Adipocyte (in vitro differentiated cells): ENCODE measurements around the gene CAMTA1.

Experiments used
- DNase-seq: peaks from one replicate; pipeline ENCODE4 v3.0.0-alpha.2; 2015; ENCODE audit warnings: low read depth
- H3K27me3 ChIP-seq: replicated peaks from 2 replicates; pipeline ENCODE4 v1.7.0; 2013; ENCODE audit warnings: mild to moderate bottlenecking, low read length, moderate library complexity; ENCODE audit not compliant: control insufficient read depth, insufficient read depth
- H3K36me3 ChIP-seq: 2 replicates; pipeline ENCODE4 v1.7.0; 2013; ENCODE audit warnings: low read length, mild to moderate bottlenecking, moderate library complexity; ENCODE audit not compliant: control insufficient read depth, insufficient read depth, severe bottlenecking
- H3K4me1 ChIP-seq: 2 replicates; pipeline ENCODE4 v1.7.0; 2013; ENCODE audit warnings: mild to moderate bottlenecking, low read length, moderate library complexity; ENCODE audit not compliant: control insufficient read depth, insufficient read depth
- H3K4me3 ChIP-seq: 2 replicates; pipeline ENCODE4 v1.7.0; 2013; ENCODE audit warnings: mild to moderate bottlenecking, low read length, moderate library complexity
- H3K9ac ChIP-seq: 2 replicates; pipeline ENCODE4 v1.7.0; 2013; ENCODE audit warnings: mild to moderate bottlenecking, low read length, moderate library complexity
- H3K9me3 ChIP-seq: 2 replicates; pipeline ENCODE4 v1.7.0; 2013; ENCODE audit warnings: mild to moderate bottlenecking, low read length, moderate library complexity; ENCODE audit not compliant: control insufficient read depth

CAMTA1 gene

DNA sequence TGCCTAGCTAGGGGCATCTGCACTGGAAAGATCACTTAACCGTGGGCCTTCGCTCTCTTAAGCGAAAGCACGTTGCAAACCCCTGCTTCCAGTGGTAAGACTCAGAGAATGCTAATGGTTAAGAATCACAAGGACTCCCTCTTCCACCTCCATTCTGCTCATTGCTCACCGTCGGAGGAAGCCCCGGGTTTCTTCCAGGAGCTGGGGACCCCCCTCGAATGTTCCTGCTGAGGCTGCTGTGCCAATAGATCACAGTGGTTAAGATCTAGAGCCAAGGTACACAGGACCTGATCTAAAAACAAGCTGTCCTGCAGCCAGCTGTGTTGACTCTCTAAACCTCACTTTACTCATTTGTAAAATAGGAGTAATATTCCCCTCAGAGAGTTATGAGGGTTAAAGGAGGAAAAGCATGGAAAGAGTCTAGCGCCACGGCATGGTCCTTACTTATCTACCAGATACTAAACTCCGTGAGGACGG lies 986.6 kb downstream of the CAMTA1 start:
- Histone ChIP-seq H3K4me1 (peaks cover 11% of the 10 kb centered on the region), H3K27me3 (no peaks in the 10 kb centered on the region), H3K9ac (peak overlapping the region; percentile 93), H3K4me3 (peak overlapping the region; percentile 93), H3K9me3 (no peaks in the 10 kb centered on the region), H3K36me3 (peaks cover 31% of the 10 kb centered on the region)
- DNase-seq: no peak

DNA sequence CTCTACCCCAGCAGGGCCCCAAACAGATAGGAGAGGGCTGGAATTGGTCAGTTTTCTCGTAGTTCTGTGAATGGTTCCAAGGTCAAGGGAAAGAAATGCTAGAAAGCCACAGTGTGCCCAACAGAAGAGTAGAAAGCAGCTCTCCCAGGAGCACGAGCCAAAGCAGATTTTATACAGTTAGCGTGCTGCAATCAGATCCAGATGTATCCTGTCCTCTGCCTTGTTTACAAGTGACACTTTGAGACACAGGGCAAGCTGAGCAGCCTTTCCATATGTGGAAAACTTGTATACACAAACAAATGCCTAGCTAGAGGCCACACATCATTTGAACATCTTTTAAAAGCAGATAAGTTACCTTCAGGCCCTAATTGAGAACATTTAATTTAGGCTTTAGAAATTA lies 992.3 kb downstream of the CAMTA1 start:
- DNase-seq: no peak
- H3K4me1 ChIP-seq: peaks cover 8% of the 10 kb centered on the region
- no peak overlapping the region for H3K9ac ChIP-seq
- H3K27me3 ChIP-seq: no peaks in the 10 kb centered on the region
- peaks cover 75% of the 10 kb centered on the region for H3K36me3 ChIP-seq
- H3K9me3 ChIP-seq: no peaks in the 10 kb centered on the region
- H3K4me3 ChIP-seq: no peak overlapping the region

DNA sequence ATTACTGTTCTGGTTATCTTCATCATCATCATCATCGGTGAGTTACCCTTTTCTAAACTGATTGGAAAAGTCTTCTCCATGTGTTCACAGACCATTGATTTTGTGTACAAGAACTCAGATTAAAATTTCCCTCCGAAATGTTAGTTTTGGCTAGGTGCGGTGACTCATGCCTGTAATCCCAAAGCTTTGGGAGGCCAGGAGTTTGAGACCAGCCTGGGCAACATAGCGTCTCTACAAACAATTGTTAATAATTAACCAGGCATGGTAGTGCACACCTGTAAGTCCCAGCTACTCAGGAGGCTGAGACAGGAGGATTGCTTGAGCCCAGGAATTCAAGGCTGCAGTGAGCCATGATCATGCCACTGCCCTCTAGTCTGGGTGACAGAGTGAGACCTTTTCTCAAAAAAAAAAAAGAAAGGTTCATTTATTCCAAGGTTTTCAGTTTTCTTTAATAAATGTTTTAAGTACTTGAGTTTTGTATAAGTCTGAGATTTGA lies 992.9 kb downstream of the CAMTA1 start:
- H3K4me1 ChIP-seq: peaks cover 13% of the 10 kb centered on the region
- H3K4me3 ChIP-seq: no peak overlapping the region
- no peaks in the 10 kb centered on the region for H3K9me3 ChIP-seq
- no peak overlapping the region for H3K9ac ChIP-seq
- peaks cover 72% of the 10 kb centered on the region for H3K36me3 ChIP-seq
- no peaks in the 10 kb centered on the region for H3K27me3 ChIP-seq
- DNase-seq: no peak

DNA sequence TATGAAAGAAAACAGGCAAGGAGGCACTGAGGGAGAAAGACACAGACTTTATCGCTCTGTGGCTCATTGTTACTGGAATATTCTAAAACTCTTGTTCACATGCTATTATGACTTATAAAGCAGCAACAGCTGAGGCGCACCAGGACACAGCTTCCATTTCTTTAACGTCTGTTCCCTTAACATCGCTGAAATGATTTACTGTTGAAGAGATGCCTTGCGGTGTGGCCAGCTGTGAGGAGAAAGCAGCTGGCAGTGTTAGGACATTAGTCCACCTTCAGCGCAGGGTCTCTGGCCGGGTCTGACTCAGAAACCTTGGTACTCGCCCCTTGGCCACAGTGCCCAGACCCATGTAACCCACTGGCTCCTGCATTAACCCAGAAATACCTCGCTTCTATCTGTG lies 995.7 kb downstream of the CAMTA1 start:
- no peaks in the 10 kb centered on the region for H3K27me3 ChIP-seq
- H3K36me3 ChIP-seq: peaks cover 56% of the 10 kb centered on the region
- H3K9me3 ChIP-seq: no peaks in the 10 kb centered on the region
- H3K9ac ChIP-seq: no peak overlapping the region
- H3K4me1 ChIP-seq: peaks cover 27% of the 10 kb centered on the region
- H3K4me3 ChIP-seq: no peak overlapping the region
- DNase-seq: no peak

DNA sequence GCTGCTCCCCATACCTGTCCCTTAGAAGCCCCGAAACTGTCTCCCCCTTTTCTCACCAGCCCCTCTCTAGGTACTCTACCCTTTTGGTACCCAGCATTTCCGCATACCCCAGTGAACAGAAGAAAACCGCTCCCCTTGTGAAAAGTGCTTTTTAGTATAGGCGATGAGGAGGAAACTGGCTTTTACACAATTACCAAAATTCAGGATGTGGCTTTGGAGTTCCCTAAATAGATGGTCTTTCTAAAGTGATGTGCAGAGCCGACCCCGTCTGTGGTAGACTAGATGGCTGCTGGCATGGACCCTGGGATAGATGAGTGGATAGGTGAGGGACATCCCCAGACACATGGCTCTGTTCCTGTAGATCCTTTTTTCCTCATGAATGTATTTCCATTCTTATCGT lies 996.2 kb downstream of the CAMTA1 start:
- Histone ChIP-seq H3K4me3 (no peak overlapping the region), H3K27me3 (no peaks in the 10 kb centered on the region), H3K4me1 (peaks cover 27% of the 10 kb centered on the region), H3K9me3 (no peaks in the 10 kb centered on the region), H3K9ac (no peak overlapping the region), H3K36me3 (peaks cover 54% of the 10 kb centered on the region)
- DNase-seq: no peak

DNA sequence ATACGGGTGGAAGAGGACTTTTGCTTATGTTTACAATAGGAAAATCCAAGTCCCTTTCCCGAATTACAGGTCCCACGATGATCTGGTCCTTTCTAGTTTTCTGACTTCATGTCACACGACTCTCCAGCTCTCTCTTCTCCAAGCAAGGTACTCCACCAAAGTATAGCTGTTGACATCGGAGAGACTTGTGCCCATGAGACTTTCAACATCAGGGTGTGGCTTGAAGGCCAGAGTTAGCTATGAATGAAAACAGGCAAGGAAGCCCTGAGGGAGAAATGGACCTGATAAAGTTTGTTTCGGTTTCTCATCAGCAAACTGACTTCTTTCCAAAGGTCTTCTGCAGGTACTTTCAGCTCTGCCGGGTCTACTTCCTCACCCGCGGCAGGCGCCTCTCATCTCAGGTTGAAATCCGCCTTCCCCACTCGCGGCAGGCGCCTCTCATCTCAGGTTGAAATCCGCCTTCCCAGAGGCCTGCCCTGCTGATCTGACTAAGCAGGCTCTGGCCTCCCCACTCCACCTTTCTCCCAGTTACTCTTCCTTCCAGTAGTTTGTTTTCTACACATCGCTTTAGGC lies 996.8 kb downstream of the CAMTA1 start:
- Histone ChIP-seq H3K27me3 (no peaks in the 10 kb centered on the region), H3K9me3 (no peaks in the 10 kb centered on the region), H3K4me1 (peaks cover 27% of the 10 kb centered on the region), H3K9ac (no peak overlapping the region), H3K36me3 (peaks cover 54% of the 10 kb centered on the region), H3K4me3 (peak overlapping the region; percentile 77)
- DNase-seq: no peak

DNA sequence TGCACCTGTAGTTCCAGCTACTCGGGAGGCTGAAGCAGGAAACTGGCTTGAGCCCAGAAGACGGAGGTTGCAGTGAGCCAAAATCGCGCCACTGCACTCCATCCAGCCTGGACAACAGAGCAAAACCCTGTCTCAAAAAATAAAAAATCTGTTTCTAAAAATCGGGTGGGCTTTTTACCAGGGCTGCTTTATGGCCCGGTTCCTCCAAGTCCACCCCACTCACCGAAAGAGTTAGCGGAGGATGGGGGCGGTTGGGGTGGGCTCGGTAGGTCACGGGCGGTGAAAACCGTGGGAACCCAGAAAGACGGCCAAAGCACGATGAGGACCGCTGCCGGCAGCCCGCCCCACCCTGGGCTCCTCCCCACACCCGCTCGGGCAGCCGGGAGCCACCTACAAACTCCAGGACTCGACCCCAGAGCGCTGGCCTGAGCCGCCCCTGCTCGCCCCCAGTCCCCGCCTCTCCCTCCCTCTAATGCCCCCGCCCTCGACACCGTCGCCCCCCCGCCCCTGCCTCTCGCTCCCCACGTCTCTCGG lies 998.0 kb downstream of the CAMTA1 start:
- H3K9me3 ChIP-seq: no peaks in the 10 kb centered on the region
- H3K4me3 ChIP-seq: peak overlapping the region; percentile 77
- peak overlapping the region; percentile 73 for H3K9ac ChIP-seq
- H3K4me1 ChIP-seq: peaks cover 27% of the 10 kb centered on the region
- H3K36me3 ChIP-seq: peaks cover 49% of the 10 kb centered on the region
- no peaks in the 10 kb centered on the region for H3K27me3 ChIP-seq
- peak; percentile 57 for DNase-seq

DNA sequence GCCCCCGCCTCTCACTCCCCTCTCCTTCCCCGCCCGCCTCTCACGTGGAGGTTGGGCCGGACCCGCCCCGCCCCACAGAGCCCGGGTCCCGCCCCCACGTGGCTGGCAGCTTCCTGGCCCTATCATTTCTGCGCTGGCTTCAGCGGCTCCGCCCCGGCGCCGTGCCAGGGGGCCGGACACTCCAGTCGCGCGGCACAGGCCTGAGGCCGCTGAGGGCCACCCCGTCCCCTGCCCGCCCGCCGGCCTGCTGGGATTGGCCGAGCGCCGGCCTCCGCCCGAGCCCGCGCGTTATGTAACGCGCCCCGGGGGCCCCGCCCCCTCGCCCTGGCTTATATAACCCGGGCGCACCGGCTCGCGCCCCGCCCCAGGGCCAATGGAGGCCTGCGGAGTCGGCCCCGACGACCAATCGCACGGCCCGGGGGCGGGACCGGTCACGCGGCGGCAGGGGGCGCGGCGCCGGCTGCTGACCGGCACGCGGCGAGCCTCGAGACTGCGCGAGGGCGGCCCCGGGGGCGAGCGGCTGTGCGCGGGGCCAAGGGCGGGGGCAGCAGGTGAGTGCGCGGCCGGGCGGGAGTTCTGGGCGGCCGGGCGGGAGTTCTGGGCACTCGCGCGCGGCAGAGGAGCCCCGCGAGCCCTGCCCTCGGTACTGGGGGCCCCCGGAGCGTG lies 998.7 kb downstream of the CAMTA1 start, which contains the start of gene PER3:
TSS of gene PER3 (plus strand) at position 466 of the 666 bp plus-strand sequence. CDS start 587 bp downstream, outside the sequence.
- peaks cover 46% of the 10 kb centered on the region for H3K36me3 ChIP-seq
- peaks cover 27% of the 10 kb centered on the region for H3K4me1 ChIP-seq
- peak; percentile 97 for DNase-seq
- no peaks in the 10 kb centered on the region for H3K27me3 ChIP-seq
- no peaks in the 10 kb centered on the region for H3K9me3 ChIP-seq
- peak within 1 kb of the TSS; percentile 73 for H3K9ac ChIP-seq
- H3K4me3 ChIP-seq: peak within 1 kb of the TSS; percentile 81

DNA sequence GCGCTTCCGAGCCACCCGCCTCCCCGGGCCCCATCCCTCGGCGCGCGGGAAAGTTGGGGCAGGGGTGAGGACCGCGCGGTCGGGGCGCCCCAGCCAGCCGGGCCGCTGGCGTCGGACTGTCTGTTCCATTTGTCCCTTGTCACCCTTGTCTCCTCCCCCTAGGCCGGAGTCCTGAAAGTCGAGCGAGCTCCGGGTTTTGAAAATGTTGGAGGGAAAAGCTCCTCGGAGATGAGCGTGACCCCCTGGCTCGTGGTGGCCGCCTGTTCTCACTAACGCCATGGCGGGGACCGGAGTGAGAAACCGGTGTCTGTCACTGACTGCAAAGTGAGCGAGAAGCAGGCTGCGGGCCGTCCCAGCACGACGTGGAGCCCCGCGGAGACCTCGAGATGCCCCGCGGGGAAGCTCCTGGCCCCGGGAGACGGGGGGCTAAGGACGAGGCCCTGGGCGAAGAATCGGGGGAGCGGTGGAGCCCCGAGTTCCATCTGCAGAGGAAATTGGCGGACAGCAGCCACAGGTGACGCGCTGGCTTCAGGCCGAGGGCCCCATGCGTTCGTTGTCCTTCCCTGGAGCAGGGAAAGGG lies 999.3 kb downstream of the CAMTA1 start:
- Histone ChIP-seq H3K4me1 (peaks cover 27% of the 10 kb centered on the region), H3K9me3 (no peaks in the 10 kb centered on the region), H3K36me3 (peaks cover 46% of the 10 kb centered on the region), H3K9ac (peak overlapping the region; percentile 73), H3K4me3 (peak overlapping the region; percentile 81), H3K27me3 (no peaks in the 10 kb centered on the region)
- no peak for DNase-seq

DNA sequence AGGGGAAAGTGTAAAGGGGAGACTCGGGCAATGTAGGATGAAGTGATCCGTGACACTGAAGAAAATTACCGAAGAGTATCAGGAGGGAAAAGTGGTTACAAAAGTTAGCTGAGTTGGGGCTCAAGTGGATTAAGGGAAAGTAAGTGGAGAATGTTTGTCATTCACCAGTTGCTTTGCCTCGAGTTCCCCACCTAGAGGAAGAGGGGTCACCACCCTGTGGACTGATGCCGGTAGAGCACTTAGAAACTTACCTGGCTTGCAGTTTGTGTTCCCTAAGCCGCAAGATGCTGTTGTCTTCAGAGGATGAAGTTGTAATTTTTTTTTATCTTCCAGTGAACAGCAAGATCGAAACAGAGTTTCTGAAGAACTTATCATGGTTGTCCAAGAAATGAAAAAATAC lies 999.9 kb downstream of the CAMTA1 start:
- Histone ChIP-seq H3K36me3 (peaks cover 46% of the 10 kb centered on the region), H3K9ac (peak overlapping the region; percentile 73), H3K4me1 (peaks cover 27% of the 10 kb centered on the region), H3K4me3 (peak overlapping the region; percentile 81), H3K27me3 (no peaks in the 10 kb centered on the region), H3K9me3 (no peaks in the 10 kb centered on the region)
- DNase-seq: no peak

DNA sequence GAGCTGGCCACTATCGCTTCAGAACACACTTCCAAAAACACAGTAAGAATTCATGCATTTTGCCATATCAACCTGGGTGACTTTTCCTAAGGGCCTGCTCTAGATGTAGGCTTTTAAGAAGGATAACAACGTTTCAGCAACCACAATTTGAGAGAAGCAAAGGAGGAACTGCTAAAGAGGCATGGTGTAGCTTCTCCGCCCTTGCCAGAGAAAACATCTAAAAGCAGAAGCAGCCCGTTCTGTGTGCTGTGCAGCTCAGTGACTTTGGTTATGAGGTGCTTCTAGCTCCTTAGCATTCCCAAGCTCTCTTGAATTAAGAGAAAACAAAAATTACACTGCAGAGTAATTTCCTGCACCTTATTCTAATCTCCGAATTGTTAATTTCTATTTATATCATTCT lies 1001.5 kb downstream of the CAMTA1 start:
- DNase-seq: no peak

More for the DNA sequence above, 1001.5 kb downstream of the CAMTA1 start:
- no peaks in the 10 kb centered on the region for H3K9me3 ChIP-seq
- no peaks in the 10 kb centered on the region for H3K27me3 ChIP-seq
- H3K9ac ChIP-seq: no peak overlapping the region
- no peak overlapping the region for H3K4me3 ChIP-seq
- H3K36me3 ChIP-seq: peaks cover 44% of the 10 kb centered on the region
- peaks cover 26% of the 10 kb centered on the region for H3K4me1 ChIP-seq
